Keratinocyte (primary cell): Measurements from ENCODE around the gene CDX1. TPM values are rescaled to one million over a fixed set of nuclear protein-coding genes. Genes with fewer than 3 reads are reported as not detected.

Source experiments
- DNase-seq: peaks from one replicate; pipeline ENCODE4 v3.0.0-alpha.2; 2011; ENCODE audit warnings: low read depth, missing footprints, low spot score
- FAIRE-seq: peaks from 2 replicates; lab custom pipeline; 2011; peaks lifted over from hg19 to GRCh38; lab: Jason Lieb, UNC
- H2AFZ ChIP-seq: 2 replicates; pipeline ENCODE4 v1.6.0; 2012; ENCODE audit warnings: low read length, control low read depth, inconsistent platforms; ENCODE audit not compliant: control insufficient read depth
- H3K27ac ChIP-seq: 2 replicates; pipeline ENCODE4 v1.5.1; 2011; ENCODE audit warnings: low read length; ENCODE audit not compliant: control insufficient read depth, insufficient read depth
- H3K27me3 ChIP-seq: 3 replicates; pipeline ENCODE4 v1.6.0; 2011; ENCODE audit warnings: low read length; ENCODE audit not compliant: control insufficient read depth, insufficient read depth; ENCODE audit errors: extremely low read depth
- H3K36me3 ChIP-seq, 2 experiments: 2 replicates in 1 of 2; 3 replicates in 1 of 2; pipeline ENCODE4 v1.5.1; 2011; ENCODE audit warnings: low read length in 2 of 2, mild to moderate bottlenecking in 1 of 2; ENCODE audit not compliant: control insufficient read depth in 2 of 2, insufficient read depth in 2 of 2; ENCODE audit errors: extremely low read depth in 1 of 2
- H3K4me1 ChIP-seq: 3 replicates; pipeline ENCODE4 v1.5.1; 2011; ENCODE audit warnings: low read length; ENCODE audit not compliant: control insufficient read depth, insufficient read depth; ENCODE audit errors: extremely low read depth
- H3K4me2 ChIP-seq: 3 replicates; pipeline ENCODE4 v1.6.0; 2011; ENCODE audit warnings: low read depth, low read length; ENCODE audit not compliant: control insufficient read depth, insufficient read depth; ENCODE audit errors: extremely low read depth
- H3K4me3 ChIP-seq, 3 experiments: fragments of 200-600 bp in 1 of 3; sonication (generic) in 1 of 3; 2 replicates in 2 of 3; 3 replicates in 1 of 3; pipeline ENCODE4 v1.5.1; 2011 to 2016; ENCODE audit warnings: low read length in 3 of 3, mild to moderate bottlenecking in 3 of 3, control low read depth in 2 of 3, inconsistent platforms in 1 of 3, low read depth in 1 of 3, mixed read lengths in 1 of 3, mixed run types in 1 of 3, moderate library complexity in 1 of 3; ENCODE audit not compliant: control insufficient read depth in 2 of 3, insufficient read depth in 2 of 3; ENCODE audit errors: extremely low read depth in 1 of 3
- H3K79me2 ChIP-seq: 2 replicates; pipeline ENCODE4 v1.6.0; 2012; ENCODE audit warnings: low read length; ENCODE audit not compliant: control insufficient read depth, insufficient read depth
- H3K9ac ChIP-seq: 3 replicates; pipeline ENCODE4 v1.6.0; 2011; ENCODE audit warnings: low read length; ENCODE audit not compliant: control insufficient read depth, insufficient read depth; ENCODE audit errors: extremely low read depth
- H3K9me1 ChIP-seq: 3 replicates; pipeline ENCODE4 v1.6.0; 2011; ENCODE audit warnings: low read length; ENCODE audit not compliant: control insufficient read depth, insufficient read depth; ENCODE audit errors: extremely low read depth
- H3K9me3 ChIP-seq: 2 replicates; pipeline ENCODE4 v1.5.1; 2012; ENCODE audit warnings: low read depth, low read length; ENCODE audit not compliant: control insufficient read depth
- H4K20me1 ChIP-seq: 3 replicates; pipeline ENCODE4 v1.6.0; 2011; ENCODE audit warnings: low read length; ENCODE audit not compliant: control insufficient read depth, insufficient read depth; ENCODE audit errors: extremely low read depth
- CTCF ChIP-seq, 3 experiments: IDR thresholded peaks in 1 of 3; conservative IDR thresholded peaks in 1 of 3; optimal IDR thresholded peaks in 1 of 3; 2 replicates in 2 of 3; 3 replicates in 1 of 3; pipeline versions ENCODE3 to v1.5.1; 2011; ENCODE audit warnings: low read length in 3 of 3, mild to moderate bottlenecking in 3 of 3, moderate library complexity in 2 of 3, control low read depth in 1 of 3, inconsistent platforms in 1 of 3; ENCODE audit not compliant: insufficient read depth in 2 of 3; ENCODE audit errors: extremely low read depth in 1 of 3
- EZH2 ChIP-seq: IDR thresholded peaks from one replicate; pipeline ENCODE4 v1.6.1; 2012; ENCODE audit warnings: inconsistent platforms, mild to moderate bottlenecking, low read length, moderate library complexity
- dilution Hi-C: fragments of 300-500 bp; cut with MboI; formaldehyde crosslinking; loops from one replicate; pipeline ENCODE4 v1.7.0; 2020; ENCODE audit warnings: low sequenced_read_pairs; ENCODE audit not compliant: extremely low pct_ligation_motif_present
- polyA plus RNA-seq, 5 experiments: library from polyadenylated mRNA; depleted of rRNA in 3 of 5; stranded (reverse) in 3 of 5; stranded (forward) in 1 of 5; unstranded in 1 of 5; fragments of >200 nt; gene quantifications; 1 replicate in 1 of 5; 2 replicates in 3 of 5; 3 replicates in 1 of 5; pipeline versions ENCODE4 v1.2.1 to v1.2.3, GENCODE V29; 2011 to 2012; ENCODE audit warnings: missing spikeins in 2 of 5, low read depth in 1 of 5, low replicate concordance in 1 of 5

The CDX1 gene
- polyA plus RNA-seq, 1 donor (not counting 4 experiments of a cell fraction or from before 2014, with no cell fraction given) = not detected

- no peak overlapping the region for H3K9ac ChIP-seq
- dilution Hi-C loops = no loop called here
- FAIRE-seq = no peak
Measured at GRCh38 chr5:150173161-150173560, 6.6 kb downstream of the CDX1 start.

GRCh38 chr5:150174285-150174684 lies 7.7 kb downstream of the CDX1 start:
- DNase-seq (no peak), FAIRE-seq (no peak)
- no peak overlapping the region for H3K4me2 ChIP-seq
- no peaks in the 10 kb centered on the region for H4K20me1 ChIP-seq
- H3K9me3 ChIP-seq = no peaks in the 10 kb centered on the region
- peaks cover 24% of the 10 kb centered on the region for H3K27me3 ChIP-seq
- H3K4me1 ChIP-seq = no peaks in the 10 kb centered on the region
- TF ChIP-seq EZH2 (no peak), CTCF (optimal IDR thresholded peaks at IDR 0.05 in 1 of 3, IDR thresholded peaks at IDR 0.05 in 1 of 3, conservative IDR thresholded peaks at IDR 0.05 in 1 of 3; ENCODE audit: extremely low read depth in 1 of 3, insufficient read depth in 2 of 3, low read length in 3 of 3) (no peak)
- peaks cover 2% of the 10 kb centered on the region for H3K9me1 ChIP-seq
- H3K4me3 ChIP-seq = no peak overlapping the region
- H3K36me3 ChIP-seq = no peaks in the 10 kb centered on the region
- H3K9ac ChIP-seq = no peak overlapping the region
- no peaks in the 10 kb centered on the region for H3K79me2 ChIP-seq
- no peak overlapping the region for H3K27ac ChIP-seq
- dilution Hi-C loops = no loop called here
- no peak overlapping the region for H2AFZ ChIP-seq

More at GRCh38 chr5:150173161-150173560, 6.6 kb downstream of the CDX1 start:
- no peaks in the 10 kb centered on the region for H3K79me2 ChIP-seq
- H3K27ac ChIP-seq = no peak overlapping the region
- H3K27me3 ChIP-seq = peaks cover 36% of the 10 kb centered on the region
- no peaks in the 10 kb centered on the region for H4K20me1 ChIP-seq
- TF ChIP-seq EZH2 (no peak), CTCF (optimal IDR thresholded peaks at IDR 0.05 in 1 of 3, IDR thresholded peaks at IDR 0.05 in 1 of 3, conservative IDR thresholded peaks at IDR 0.05 in 1 of 3; ENCODE audit: extremely low read depth in 1 of 3, insufficient read depth in 2 of 3, low read length in 3 of 3) (no peak)
- no peak overlapping the region for H2AFZ ChIP-seq
- no peak for DNase-seq
- no peaks in the 10 kb centered on the region for H3K4me1 ChIP-seq
- H3K36me3 ChIP-seq = no peaks in the 10 kb centered on the region
- H3K9me3 ChIP-seq = no peaks in the 10 kb centered on the region
- H3K4me3 ChIP-seq = no peak overlapping the region
- H3K4me2 ChIP-seq = no peak overlapping the region
- peaks cover 2% of the 10 kb centered on the region for H3K9me1 ChIP-seq
